SK-N-MC (cell line): ENCODE results near the gene APOL1.
A peak's percentile ranks its signal among the peaks of the same experiment; 100 is the strongest.
"Not testable (repeated sequence)": the region's sequence is repeated elsewhere in the genome, so short reads cannot be mapped to it uniquely, and the experiment has no call there.

ENCODE experiments used
- DNase-seq: peaks from one replicate; pipeline ENCODE4 v3.0.0-alpha.2; 2011; ENCODE audit warnings: low read depth, low spot score
- H3K27ac ChIP-seq: fragments of 200-600 bp; sonication (generic); 2 replicates; pipeline ENCODE4 v1.5.1; 2016; ENCODE audit warnings: mixed run types
- H3K36me3 ChIP-seq: fragments of 200-600 bp; sonication (generic); 2 replicates; pipeline ENCODE4 v1.6.1; 2017; ENCODE audit warnings: antibody characterized with exemption, low read length, mixed read lengths; ENCODE audit not compliant: insufficient read depth
- H3K4me3 ChIP-seq: fragments of 200-600 bp; sonication (generic); 2 replicates; pipeline ENCODE4 v1.5.1; 2016
- H3K9ac ChIP-seq: fragments of 200-600 bp; sonication (generic); 2 replicates; pipeline ENCODE4 v1.8.0; 2017; ENCODE audit warnings: mixed run types, mixed read lengths; ENCODE audit not compliant: insufficient read length
- H3K9me3 ChIP-seq: fragments of 200-600 bp; sonication (generic); 2 replicates; pipeline ENCODE4 v1.6.1; 2017; ENCODE audit warnings: low read depth, mild to moderate bottlenecking, antibody characterized with exemption, low read length, moderate library complexity, mixed read lengths
- EZH2 ChIP-seq: fragments of 200-600 bp; sonication (generic); IDR thresholded peaks from one replicate; pipeline ENCODE4 v1.6.1; 2017; ENCODE audit warnings: antibody characterized with exemption
- FOXP2 ChIP-seq: optimal IDR thresholded peaks from 2 replicates; pipeline ENCODE3; 2011; ENCODE audit warnings: mild to moderate bottlenecking, moderate library complexity; ENCODE audit not compliant: insufficient read depth; ENCODE audit errors: extremely low read length, control extremely low read depth
- POLR2AphosphoS5 ChIP-seq: IDR thresholded peaks from 2 replicates; pipeline ENCODE4 v1.6.1; 2012; ENCODE audit warnings: mild to moderate bottlenecking, low read depth, low read length, borderline replicate concordance

Gene APOL1

DNA sequence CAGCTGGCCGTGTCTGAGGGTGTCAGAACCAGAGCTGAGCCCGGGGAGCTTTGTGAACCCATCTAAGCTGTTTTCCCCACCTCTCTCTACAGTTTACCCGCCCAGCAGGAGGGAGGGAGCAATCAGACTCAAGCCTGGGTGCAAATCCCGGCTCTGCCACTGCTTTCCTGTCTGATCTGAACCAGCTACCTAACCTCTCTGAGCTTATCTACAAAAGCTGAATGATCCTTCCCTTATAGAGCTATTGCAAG, 13.9 kb upstream of the APOL1 start:
- Histone ChIP-seq H3K36me3 (peaks cover 6% of the 10 kb centered on the region; the same call in 1 of the 2 replicates), H3K9me3 (no peaks in the 10 kb centered on the region), H3K9ac (peak overlapping the region; percentile 79), H3K4me3 (peak overlapping the region; percentile 85), H3K27ac (peak overlapping the region; percentile 67)
- no peak for DNase-seq
- no peak for TF ChIP-seq FOXP2
- no peak for TF ChIP-seq EZH2
- TF ChIP-seq POLR2AphosphoS5 = no peak

DNA sequence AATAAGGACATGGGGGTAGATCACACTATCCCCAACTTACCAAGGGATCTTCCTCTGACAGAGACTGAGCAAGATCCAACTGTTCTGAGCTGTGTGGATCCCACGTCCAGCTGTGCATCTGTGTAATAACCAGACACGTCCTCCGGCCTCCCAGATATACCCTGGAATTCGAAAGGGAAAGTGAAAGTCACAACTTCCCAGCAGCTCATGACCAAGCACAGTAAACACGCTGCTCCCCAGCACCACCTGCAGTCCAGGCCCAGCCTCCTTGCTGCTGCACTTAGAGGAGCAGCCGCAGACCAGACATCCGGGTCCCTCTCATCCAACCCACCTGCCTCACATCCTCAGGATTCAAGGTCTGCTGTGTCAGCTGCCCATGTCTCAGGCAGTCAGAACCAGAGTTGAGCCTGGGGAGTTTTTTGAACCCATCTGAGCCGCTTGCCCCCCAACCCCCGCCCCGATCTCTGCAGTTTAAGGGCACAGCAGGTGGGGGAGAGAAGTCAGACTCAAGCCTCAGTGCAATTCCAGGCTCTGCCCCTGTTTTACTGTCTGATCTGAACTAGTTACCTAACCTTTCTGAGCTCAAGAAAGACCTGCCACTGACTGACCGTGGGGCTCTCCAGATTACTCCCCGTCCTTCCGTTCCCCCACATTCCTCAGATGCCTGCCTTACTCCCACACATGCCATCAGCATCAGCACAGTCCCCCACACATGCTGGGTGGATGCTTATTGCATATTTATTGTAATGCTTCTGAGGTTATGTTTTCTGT, 13.3 kb upstream of the APOL1 start, which contains the start of gene APOL2:
Gene APOL2, minus strand, starts transcription at position 127 of the 771 bp plus-strand sequence. CDS start 6,365 bp downstream, outside the sequence.
- DNase-seq = peak; percentile 24
- Histone ChIP-seq H3K27ac (peak within 1 kb of the TSS; percentile 67), H3K36me3 (peaks cover 6% of the 10 kb centered on the region; the same call in 1 of the 2 replicates), H3K4me3 (peak within 1 kb of the TSS; percentile 85), H3K9me3 (no peaks in the 10 kb centered on the region), H3K9ac (peak within 1 kb of the TSS; percentile 79)
- TF ChIP-seq POLR2AphosphoS5 (no peak; the same call in 1 of the 2 replicates), FOXP2 (peak; percentile 70)

DNA sequence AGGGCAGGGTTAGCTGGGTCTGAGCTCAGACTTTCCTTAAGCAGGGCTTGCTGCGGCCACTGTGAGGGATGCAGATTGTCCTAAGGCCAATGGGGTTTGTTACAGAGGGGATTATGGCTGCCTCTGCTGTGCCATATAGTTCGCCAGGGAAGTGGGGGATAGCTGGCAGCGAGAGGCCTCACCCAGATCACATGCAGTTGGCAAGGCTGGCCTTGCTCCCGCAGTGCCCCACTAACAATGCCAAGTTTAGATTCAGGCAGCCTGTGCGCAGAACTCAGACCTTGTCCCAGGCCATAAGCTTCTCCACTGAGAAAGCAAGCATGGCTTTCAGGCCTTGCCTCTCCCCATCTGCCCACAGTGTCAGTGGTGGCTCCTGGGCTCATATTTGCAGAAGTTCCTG, 8.9 kb upstream of the APOL1 start:
- DNase-seq = no peak
- Histone ChIP-seq H3K4me3 (no peak overlapping the region), H3K36me3 (no peaks in the 10 kb centered on the region), H3K27ac (no peak overlapping the region), H3K9ac (no peak overlapping the region), H3K9me3 (no peaks in the 10 kb centered on the region)
- TF ChIP-seq EZH2 = no peak
- no peak for TF ChIP-seq POLR2AphosphoS5
- TF ChIP-seq FOXP2 = no peak

DNA sequence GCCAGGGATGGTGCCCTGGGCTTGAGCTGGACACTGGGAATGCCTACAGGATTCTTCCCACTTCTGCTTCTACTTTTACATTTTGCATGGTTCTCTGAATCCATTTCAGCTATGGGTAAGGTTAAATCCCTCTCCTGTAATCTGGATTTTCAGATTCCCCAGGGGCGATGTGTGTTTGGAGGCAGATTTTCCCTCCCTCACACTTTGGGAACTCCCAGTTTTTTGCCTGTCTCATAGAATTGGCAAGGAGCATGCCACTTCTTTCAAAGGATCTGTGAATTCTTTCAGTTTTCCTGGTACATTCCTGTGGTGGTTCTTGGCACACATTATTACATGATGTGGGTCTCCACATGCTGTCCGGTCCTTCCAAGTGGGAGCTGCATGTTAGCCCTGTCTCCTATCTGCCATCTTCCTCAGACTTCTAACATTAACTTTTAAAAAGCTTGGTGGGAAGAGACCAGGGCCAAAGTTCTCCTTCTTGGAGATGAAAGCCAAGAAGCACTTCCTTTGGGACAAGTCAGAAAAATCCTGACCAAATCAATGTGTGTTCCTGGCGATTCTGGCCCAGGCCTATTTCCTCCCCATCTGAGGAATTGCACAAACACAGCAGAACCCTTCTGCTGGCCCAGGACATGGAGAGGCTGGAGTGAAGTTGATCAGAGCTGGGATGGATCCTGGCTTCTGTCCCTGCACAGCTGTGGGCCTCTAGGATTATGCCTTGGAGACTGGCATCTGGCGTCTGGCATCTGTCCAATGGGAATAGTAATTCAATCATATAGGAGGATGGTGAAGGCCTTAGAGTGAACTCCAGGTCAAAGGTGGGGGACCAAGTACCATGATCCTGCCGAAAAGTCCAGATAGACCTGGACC, 8.2 kb upstream of the APOL1 start:
- H3K9ac ChIP-seq = no peak overlapping the region
- no peak overlapping the region for H3K4me3 ChIP-seq
- H3K36me3 ChIP-seq = no peaks in the 10 kb centered on the region
- TF ChIP-seq FOXP2 = no peak
- no peak for TF ChIP-seq POLR2AphosphoS5
- no peak for TF ChIP-seq EZH2
- no peak for DNase-seq
- no peaks in the 10 kb centered on the region for H3K9me3 ChIP-seq
- H3K27ac ChIP-seq = no peak overlapping the region

GRCh38 chr22:36245805-36246356, 7.1 kb upstream of the APOL1 start:
- Histone ChIP-seq H3K36me3 (no peaks in the 10 kb centered on the region), H3K9ac (no peak overlapping the region), H3K27ac (no peak overlapping the region), H3K4me3 (no peak overlapping the region), H3K9me3 (no peaks in the 10 kb centered on the region)
- TF ChIP-seq EZH2 = no peak
- no peak for DNase-seq

DNA sequence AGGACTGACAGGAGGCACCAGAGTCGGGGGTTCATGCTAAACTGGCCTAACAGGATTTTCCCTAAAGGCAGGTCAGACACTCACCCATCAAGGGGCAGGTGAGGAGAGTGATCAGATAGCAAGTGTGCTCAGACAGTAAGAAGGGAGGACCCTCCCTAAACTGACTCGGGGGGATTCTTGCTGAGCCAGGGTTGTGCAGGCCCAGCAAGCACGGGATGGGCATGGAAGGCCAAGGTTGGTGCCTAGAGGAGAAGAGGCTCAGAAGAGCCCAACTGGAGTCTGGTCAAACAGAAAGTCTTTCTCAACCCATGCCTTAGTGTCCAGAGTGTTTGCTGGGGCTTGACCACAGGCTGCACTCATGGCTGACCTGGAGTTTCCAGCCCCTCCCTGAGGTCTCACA, 6.2 kb upstream of the APOL1 start:
- no peak for DNase-seq
- Histone ChIP-seq H3K9me3 (no peaks in the 10 kb centered on the region), H3K9ac (no peak overlapping the region), H3K4me3 (no peak overlapping the region), H3K36me3 (no peaks in the 10 kb centered on the region), H3K27ac (no peak overlapping the region)
- TF ChIP-seq EZH2 (no peak), POLR2AphosphoS5 (no peak), FOXP2 (no peak)

DNA sequence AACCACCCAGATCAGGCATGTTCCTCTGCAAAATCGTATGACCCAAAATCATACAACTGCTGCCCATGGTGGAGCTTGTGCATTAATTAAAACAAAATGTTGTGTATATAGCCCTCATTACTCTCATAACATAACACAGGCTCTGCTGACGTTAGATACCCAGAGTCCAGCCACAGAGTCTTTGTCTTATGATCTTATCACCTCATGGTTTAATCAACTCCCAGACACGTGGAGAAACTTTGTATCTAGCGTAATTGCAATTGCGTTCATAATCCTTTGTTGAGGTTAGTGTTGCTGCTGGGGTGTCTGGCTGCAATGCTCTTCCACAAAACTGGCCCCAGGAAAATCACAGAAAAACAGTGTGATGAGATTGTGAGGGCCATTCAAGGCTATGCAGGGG, 5.0 kb upstream of the APOL1 start:
- no peak overlapping the region for H3K9ac ChIP-seq
- no peaks in the 10 kb centered on the region for H3K36me3 ChIP-seq
- H3K9me3 ChIP-seq = no peaks in the 10 kb centered on the region
- TF ChIP-seq POLR2AphosphoS5 (no peak), EZH2 (no peak), FOXP2 (no peak)
- no peak overlapping the region for H3K27ac ChIP-seq
- H3K4me3 ChIP-seq = no peak overlapping the region
- DNase-seq = no peak

GRCh38 chr22:36249160-36249559, 3.8 kb upstream of the APOL1 start:
- no peak for DNase-seq
- no peak overlapping the region for H3K4me3 ChIP-seq
- TF ChIP-seq EZH2 (no peak), POLR2AphosphoS5 (no peak), FOXP2 (no peak)
- no peak overlapping the region for H3K27ac ChIP-seq
- no peak overlapping the region for H3K9ac ChIP-seq
- no peaks in the 10 kb centered on the region for H3K9me3 ChIP-seq
- no peaks in the 10 kb centered on the region for H3K36me3 ChIP-seq

DNA sequence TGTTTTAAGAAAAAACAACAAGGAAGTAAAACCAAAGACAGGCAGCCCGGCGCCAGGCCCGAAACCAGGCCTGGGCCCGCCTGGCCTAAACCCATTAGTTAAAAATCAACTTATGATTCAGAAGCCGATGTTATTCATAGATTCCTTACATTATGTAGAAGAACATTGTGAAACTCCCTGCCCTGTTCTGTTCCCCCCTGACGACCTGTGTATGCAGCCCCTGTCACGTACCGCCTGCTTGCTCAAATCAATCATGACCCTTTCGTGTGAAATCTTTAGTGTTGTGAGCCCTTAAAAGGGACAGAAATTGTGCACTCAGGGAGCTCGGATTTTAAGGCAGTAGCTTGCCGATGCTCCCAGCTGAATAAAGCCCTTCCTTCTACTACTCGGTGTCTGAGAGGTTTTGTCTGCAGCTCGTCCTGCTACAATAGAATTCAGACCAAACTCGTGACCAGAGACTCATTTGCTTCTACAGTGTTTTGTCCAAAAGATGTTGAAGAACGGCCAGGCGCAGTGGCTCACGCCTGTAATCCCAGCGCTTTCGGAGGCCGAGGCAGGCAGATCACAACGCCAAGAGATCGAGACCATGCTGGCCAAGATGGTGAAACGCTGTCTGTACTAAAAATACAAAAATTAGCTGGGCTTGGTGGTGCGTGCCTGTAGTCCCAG, 2.5 kb upstream of the APOL1 start:
- not testable (repeated sequence) for H3K9ac ChIP-seq, H3K27ac ChIP-seq, H3K9me3 ChIP-seq, H3K36me3 ChIP-seq, DNase-seq, H3K4me3 ChIP-seq

DNA sequence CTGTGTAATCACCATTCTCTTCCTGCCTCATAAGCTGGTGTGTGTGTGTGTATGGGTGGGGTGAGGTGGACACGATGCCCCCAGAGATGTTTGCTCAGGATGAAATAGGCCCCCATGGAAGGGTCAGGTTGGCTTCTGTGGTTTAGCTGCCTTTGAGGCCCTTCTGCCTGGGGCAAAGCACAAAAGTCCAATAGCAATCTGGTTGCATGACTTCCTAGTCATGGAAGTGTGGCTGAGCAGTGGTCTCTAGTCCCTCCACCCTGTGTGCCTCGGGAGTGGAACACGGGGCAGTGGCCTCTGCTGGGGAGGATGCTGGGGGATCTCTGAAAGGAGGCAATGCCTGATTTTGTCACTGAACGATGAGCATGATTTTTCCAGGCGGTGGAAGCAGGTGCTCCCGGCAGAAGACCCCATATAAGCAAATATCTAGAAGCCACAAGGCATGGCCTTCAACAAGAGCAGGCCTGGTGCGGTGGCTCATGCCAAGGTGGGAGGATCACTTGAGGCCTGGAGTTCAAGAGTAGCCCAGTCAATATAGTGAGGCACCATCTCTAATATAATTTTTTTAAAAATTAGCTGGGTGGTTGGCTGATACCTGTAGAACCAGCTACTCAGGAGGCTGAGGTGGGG, 839 bp upstream of the APOL1 start:
- H3K4me3 ChIP-seq, H3K9ac ChIP-seq, H3K9me3 ChIP-seq, DNase-seq, H3K27ac ChIP-seq, H3K36me3 ChIP-seq: not testable (repeated sequence)
